HCT116 (cell line): Measurements from ENCODE around the gene UNK. TPM values are rescaled to one million over a fixed set of nuclear protein-coding genes. Genes with fewer than 3 reads are reported as not detected.

Experiments used
- ATAC-seq: fragments of 200-7000 bp; cut with Tn5 transposase; 2 replicates; pipeline ENCODE4 v1.9.1; 2020; ENCODE audit warnings: mild to moderate bottlenecking, moderate library complexity
- BruUV-seq: library from RNA; stranded (reverse); fragments of 400-500 nt; replicated peaks from 2 replicates; lab custom pipeline; 2021; lab: Mats Ljungman, UMichigan
- CTCF ChIA-PET: fragments of 300-600 bp; sonication (Branson Sonifier 250); formaldehyde crosslinking; loops from one replicate; lab custom pipeline; 2021; ENCODE audit warnings: antibody characterized with exemption; lab: Charles Lee
- POLR2A ChIA-PET: fragments of 300-600, 350-600 bp; sonication (Branson Sonifier 250); formaldehyde crosslinking; loops from one replicate; lab custom pipeline; 2021; ENCODE audit warnings: antibody characterized with exemption; lab: Charles Lee
- RAD21 ChIA-PET, 2 experiments: fragments of 300-600 bp; sonication (Branson Sonifier 250); formaldehyde crosslinking; loops; one replicate each; lab custom pipeline; 2023; ENCODE audit warnings: low total read pairs in 2 of 2; ENCODE audit not compliant: uncharacterized antibody in 2 of 2, unreplicated experiment in 2 of 2, low non-redundant PET in 1 of 2; lab: Charles Lee
- DNase-seq: peaks from one replicate; pipeline ENCODE4 v3.0.0-alpha.2; 2010; ENCODE audit warnings: low read depth, low spot score
- H2AFZ ChIP-seq: fragments of 200-600 bp; shearing (Covaris generic), sonication (generic); 2 replicates; pipeline ENCODE4 v1.6.1; 2017; ENCODE audit warnings: low read depth, mixed run types, mixed read lengths, antibody characterized with exemption, low read length; ENCODE audit not compliant: poor library complexity, severe bottlenecking
- H3K27ac ChIP-seq: 2 replicates; pipeline ENCODE4 v1.5.1; 2012; ENCODE audit warnings: low read depth, low read length
- H3K27me3 ChIP-seq: fragments of 200-600 bp; sonication (generic); 2 replicates; pipeline ENCODE4 v1.6.1; 2016; ENCODE audit warnings: mixed run types, low read length, mixed read lengths; ENCODE audit not compliant: insufficient read depth
- H3K36me3 ChIP-seq, 2 experiments: fragments of 200-500 bp in 1 of 2; fragments of 200-600 bp in 1 of 2; sonication (Bioruptor generic) in 1 of 2; sonication (generic) in 1 of 2; 2 replicates each; pipeline versions ENCODE4 v1.5.1 to v1.6.1; 2014 to 2016; ENCODE audit warnings: low read length in 2 of 2, inconsistent platforms in 1 of 2, mixed read lengths in 1 of 2, mixed run types in 1 of 2; ENCODE audit not compliant: insufficient read depth in 2 of 2, control insufficient read depth in 1 of 2
- H3K4me1 ChIP-seq, 2 experiments: fragments of 200-600 bp in 1 of 2; sonication (generic) in 1 of 2; 2 replicates each; pipeline versions ENCODE4 v1.5.1 to v1.6.1; 2012 to 2017; ENCODE audit warnings: low read length in 2 of 2, inconsistent platforms in 1 of 2, mild to moderate bottlenecking in 1 of 2, mixed read lengths in 1 of 2, mixed run types in 1 of 2, moderate library complexity in 1 of 2; ENCODE audit not compliant: insufficient read depth in 2 of 2, control insufficient read depth in 1 of 2
- H3K4me2 ChIP-seq: fragments of 200-600 bp; sonication (generic); 2 replicates; pipeline ENCODE4 v1.6.1; 2017; ENCODE audit warnings: mixed run types, low read length, mixed read lengths
- H3K4me3 ChIP-seq, 2 experiments: fragments of 200-600 bp in 1 of 2; sonication (generic) in 1 of 2; replicated peaks in 1 of 2; 2 replicates each; pipeline ENCODE4 v1.5.1; 2011 to 2016; ENCODE audit warnings: low read length in 2 of 2, control low read depth in 1 of 2, low read depth in 1 of 2, mild to moderate bottlenecking in 1 of 2, mixed read lengths in 1 of 2, mixed run types in 1 of 2
- H3K79me2 ChIP-seq: fragments of 200-600 bp; sonication (generic); 2 replicates; pipeline ENCODE4 v1.6.1; 2017; ENCODE audit warnings: mild to moderate bottlenecking, mixed run types, low read length, moderate library complexity, mixed read lengths; ENCODE audit not compliant: insufficient read depth
- H3K9ac ChIP-seq: fragments of 200-600 bp; sonication (generic); 2 replicates; pipeline ENCODE4 v1.6.1; 2016; ENCODE audit warnings: low read length, mixed read lengths
- H3K9me2 ChIP-seq: fragments of 200-600 bp; sonication (generic), shearing (Covaris generic); 2 replicates; pipeline ENCODE4 v1.6.1; 2017; ENCODE audit warnings: mixed run types, mild to moderate bottlenecking, moderate library complexity; ENCODE audit not compliant: insufficient read depth
- H3K9me3 ChIP-seq, 2 experiments: fragments of 200-500 bp in 1 of 2; fragments of 200-600 bp in 1 of 2; sonication (Bioruptor generic) in 1 of 2; sonication (generic) in 1 of 2; 2 replicates each; pipeline ENCODE4 v1.6.1; 2014 to 2017; ENCODE audit warnings: low read length in 2 of 2, mixed read lengths in 2 of 2, inconsistent platforms in 1 of 2, low read depth in 1 of 2, mild to moderate bottlenecking in 1 of 2, mixed run types in 1 of 2, moderate library complexity in 1 of 2; ENCODE audit not compliant: control insufficient read depth in 1 of 2, insufficient read depth in 1 of 2
- H4K20me1 ChIP-seq: fragments of 200-600 bp; sonication (generic), shearing (Covaris generic); 2 replicates; pipeline ENCODE4 v1.6.1; 2017; ENCODE audit warnings: mixed run types, mild to moderate bottlenecking, moderate library complexity; ENCODE audit not compliant: insufficient read depth
- CEBPB ChIP-seq: IDR thresholded peaks from 2 replicates; pipeline ENCODE4 v1.6.1; 2012; ENCODE audit warnings: low read depth
- EGR1 ChIP-seq: IDR thresholded peaks from 2 replicates; pipeline ENCODE4 v1.6.1; 2012; ENCODE audit warnings: low read depth
- EZH2 ChIP-seq: fragments of 200-600 bp; sonication (generic); IDR thresholded peaks from 2 replicates; pipeline ENCODE4 v1.6.1; 2017; ENCODE audit warnings: antibody characterized with exemption, mixed run types
- JUND ChIP-seq: IDR thresholded peaks from 2 replicates; pipeline ENCODE4 v1.6.1; 2012
- POLR2A ChIP-seq: IDR thresholded peaks from 2 replicates; pipeline ENCODE4 v1.7.0; 2011; ENCODE audit warnings: borderline replicate concordance; ENCODE audit not compliant: insufficient read depth, insufficient read length; ENCODE audit errors: extremely low read depth
- SIN3A ChIP-seq: IDR thresholded peaks from 2 replicates; pipeline ENCODE4 v1.6.1; 2012; ENCODE audit warnings: low read depth
- TCF7L2 ChIP-seq: IDR thresholded peaks from 2 replicates; pipeline ENCODE4 v1.7.0; 2011; ENCODE audit warnings: borderline replicate concordance, inconsistent platforms; ENCODE audit not compliant: insufficient read depth, insufficient read length; ENCODE audit errors: extremely low read depth
- YY1 ChIP-seq: IDR thresholded peaks from 2 replicates; pipeline ENCODE4 v1.6.1; 2011; ENCODE audit warnings: low read length, low read depth, moderate library complexity, mild to moderate bottlenecking; ENCODE audit not compliant: insufficient replicate concordance; ENCODE audit errors: extremely low read depth
- intact Hi-C: fragments of 100-400 bp; cut with micrococcal nuclease; formaldehyde crosslinking; loops from 2 replicates; pipeline ENCODE4 v1.10.0; 2022
- total RNA-seq: library from RNA; stranded (reverse); gene quantifications from one replicate; pipeline ENCODE4 v1.2.1, GENCODE V29; 2021; ENCODE audit not compliant: unreplicated experiment
- TF ChIP-seq, protein P1 (sequence below): IDR thresholded peaks from 2 replicates; pipeline ENCODE4 v1.6.1; 2011; ENCODE audit warnings: mild to moderate bottlenecking, low read length, moderate library complexity; ENCODE audit not compliant: insufficient replicate concordance; ENCODE audit errors: extremely low read depth
- TF ChIP-seq, protein P2 (sequence below): IDR thresholded peaks from 2 replicates; pipeline ENCODE4 v1.6.1; 2012; ENCODE audit warnings: low read depth
- TF ChIP-seq, protein P3 (sequence below): IDR thresholded peaks from 2 replicates; pipeline ENCODE4 v1.6.1; 2012
- TF ChIP-seq, protein P4 (sequence below): IDR thresholded peaks from 2 replicates; pipeline ENCODE4 v1.6.1; 2012

The UNK gene
- total RNA-seq, 1 experiment from 2014 or later = 40.6 TPM

DNA sequence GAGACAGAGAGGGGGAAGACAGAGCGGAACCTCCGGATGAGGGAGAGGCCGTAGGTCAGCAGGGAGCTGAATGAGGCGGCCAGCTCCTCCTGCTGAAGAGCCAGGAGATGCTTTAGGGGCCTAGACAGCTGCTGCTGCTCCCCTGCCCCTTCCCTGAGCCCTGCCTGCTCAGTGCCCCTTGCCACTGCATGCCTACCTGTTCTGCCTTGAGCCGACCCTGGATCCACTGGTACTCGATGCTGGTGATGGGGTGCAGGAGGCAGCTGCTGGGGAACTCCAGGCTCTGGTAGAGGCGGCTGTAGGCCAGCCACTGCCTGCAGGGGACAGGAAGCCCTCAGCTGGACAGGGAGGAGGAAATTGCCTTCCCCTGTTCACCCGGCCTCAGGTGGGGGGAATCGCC is 52.0 kb downstream of the UNK start:
- no peaks in the 10 kb centered on the region for H3K27me3 ChIP-seq
- ChIA-PET POLR2A (no interaction called here), RAD21 (no interaction called here), CTCF (interaction anchor here (1.3 to 2.9 kb wide), 2 partner anchors 9 to 57 kb away, joined by 3 to 9 read pairs; no protein-coding TSS in a partner anchor)
- DNase-seq (no peak), ATAC-seq (no peak)
- H4K20me1 ChIP-seq = no peaks in the 10 kb centered on the region
- no peaks in the 10 kb centered on the region for H3K79me2 ChIP-seq
- H3K27ac ChIP-seq = no peak overlapping the region
- BruUV-seq = no TSS peak
- no peak overlapping the region for H3K9ac ChIP-seq
- intact Hi-C loops = no loop called here
- H3K4me2 ChIP-seq = no peak overlapping the region
- no peaks in the 10 kb centered on the region for H3K9me3 ChIP-seq
- no peak overlapping the region for H2AFZ ChIP-seq
- H3K9me2 ChIP-seq = no peaks in the 10 kb centered on the region
- no peaks in the 10 kb centered on the region for H3K36me3 ChIP-seq
- no peak overlapping the region for H3K4me3 ChIP-seq
- peaks cover 3 to 12% of the 10 kb centered on the region in 2 experiments; a peak in 2 of 4 replicates for H3K4me1 ChIP-seq
- TF ChIP-seq EZH2 (no peak), POLR2A (no peak), CEBPB (no peak), JUND (no peak), TCF7L2 (no peak), SIN3A (no peak), YY1 (no peak), EGR1 (no peak)
- TF ChIP-seq, protein P1, sequence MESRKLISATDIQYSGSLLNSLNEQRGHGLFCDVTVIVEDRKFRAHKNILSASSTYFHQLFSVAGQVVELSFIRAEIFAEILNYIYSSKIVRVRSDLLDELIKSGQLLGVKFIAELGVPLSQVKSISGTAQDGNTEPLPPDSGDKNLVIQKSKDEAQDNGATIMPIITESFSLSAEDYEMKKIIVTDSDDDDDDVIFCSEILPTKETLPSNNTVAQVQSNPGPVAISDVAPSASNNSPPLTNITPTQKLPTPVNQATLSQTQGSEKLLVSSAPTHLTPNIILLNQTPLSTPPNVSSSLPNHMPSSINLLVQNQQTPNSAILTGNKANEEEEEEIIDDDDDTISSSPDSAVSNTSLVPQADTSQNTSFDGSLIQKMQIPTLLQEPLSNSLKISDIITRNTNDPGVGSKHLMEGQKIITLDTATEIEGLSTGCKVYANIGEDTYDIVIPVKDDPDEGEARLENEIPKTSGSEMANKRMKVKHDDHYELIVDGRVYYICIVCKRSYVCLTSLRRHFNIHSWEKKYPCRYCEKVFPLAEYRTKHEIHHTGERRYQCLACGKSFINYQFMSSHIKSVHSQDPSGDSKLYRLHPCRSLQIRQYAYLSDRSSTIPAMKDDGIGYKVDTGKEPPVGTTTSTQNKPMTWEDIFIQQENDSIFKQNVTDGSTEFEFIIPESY = no peak
- TF ChIP-seq, protein P2, sequence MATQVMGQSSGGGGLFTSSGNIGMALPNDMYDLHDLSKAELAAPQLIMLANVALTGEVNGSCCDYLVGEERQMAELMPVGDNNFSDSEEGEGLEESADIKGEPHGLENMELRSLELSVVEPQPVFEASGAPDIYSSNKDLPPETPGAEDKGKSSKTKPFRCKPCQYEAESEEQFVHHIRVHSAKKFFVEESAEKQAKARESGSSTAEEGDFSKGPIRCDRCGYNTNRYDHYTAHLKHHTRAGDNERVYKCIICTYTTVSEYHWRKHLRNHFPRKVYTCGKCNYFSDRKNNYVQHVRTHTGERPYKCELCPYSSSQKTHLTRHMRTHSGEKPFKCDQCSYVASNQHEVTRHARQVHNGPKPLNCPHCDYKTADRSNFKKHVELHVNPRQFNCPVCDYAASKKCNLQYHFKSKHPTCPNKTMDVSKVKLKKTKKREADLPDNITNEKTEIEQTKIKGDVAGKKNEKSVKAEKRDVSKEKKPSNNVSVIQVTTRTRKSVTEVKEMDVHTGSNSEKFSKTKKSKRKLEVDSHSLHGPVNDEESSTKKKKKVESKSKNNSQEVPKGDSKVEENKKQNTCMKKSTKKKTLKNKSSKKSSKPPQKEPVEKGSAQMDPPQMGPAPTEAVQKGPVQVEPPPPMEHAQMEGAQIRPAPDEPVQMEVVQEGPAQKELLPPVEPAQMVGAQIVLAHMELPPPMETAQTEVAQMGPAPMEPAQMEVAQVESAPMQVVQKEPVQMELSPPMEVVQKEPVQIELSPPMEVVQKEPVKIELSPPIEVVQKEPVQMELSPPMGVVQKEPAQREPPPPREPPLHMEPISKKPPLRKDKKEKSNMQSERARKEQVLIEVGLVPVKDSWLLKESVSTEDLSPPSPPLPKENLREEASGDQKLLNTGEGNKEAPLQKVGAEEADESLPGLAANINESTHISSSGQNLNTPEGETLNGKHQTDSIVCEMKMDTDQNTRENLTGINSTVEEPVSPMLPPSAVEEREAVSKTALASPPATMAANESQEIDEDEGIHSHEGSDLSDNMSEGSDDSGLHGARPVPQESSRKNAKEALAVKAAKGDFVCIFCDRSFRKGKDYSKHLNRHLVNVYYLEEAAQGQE = no peak
- TF ChIP-seq, protein P3, sequence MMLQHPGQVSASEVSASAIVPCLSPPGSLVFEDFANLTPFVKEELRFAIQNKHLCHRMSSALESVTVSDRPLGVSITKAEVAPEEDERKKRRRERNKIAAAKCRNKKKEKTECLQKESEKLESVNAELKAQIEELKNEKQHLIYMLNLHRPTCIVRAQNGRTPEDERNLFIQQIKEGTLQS = no peak
- TF ChIP-seq, protein P4, sequence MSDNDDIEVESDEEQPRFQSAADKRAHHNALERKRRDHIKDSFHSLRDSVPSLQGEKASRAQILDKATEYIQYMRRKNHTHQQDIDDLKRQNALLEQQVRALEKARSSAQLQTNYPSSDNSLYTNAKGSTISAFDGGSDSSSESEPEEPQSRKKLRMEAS = no peak
